OCI-LY1 (cell line): ENCODE data around the gene GAB4.

Experiments used
- CTCF ChIP-seq: fragments of 200-600 bp; sonication (generic), shearing (Covaris generic); IDR thresholded peaks from 2 replicates; pipeline ENCODE4 v1.5.1; 2017; ENCODE audit warnings: mild to moderate bottlenecking, antibody characterized with exemption, low read length, moderate library complexity, mixed read lengths
- EZH2 ChIP-seq: fragments of 200-600 bp; sonication (generic), shearing (Covaris generic); IDR thresholded peaks from 2 replicates; pipeline ENCODE4 v1.8.0; 2017; ENCODE audit warnings: borderline replicate concordance, mixed run types, mild to moderate bottlenecking, antibody characterized with exemption, low read length, moderate library complexity, mixed read lengths

GRCh38 chr22:17043521-17043920, 35.5 kb upstream of the GAB4 start:
- TF ChIP-seq CTCF (no peak), EZH2 (no peak)
